Raji (cell line): ENCODE measurements around the gene NSG2.

Source experiments
- POLR2A ChIP-seq: IDR thresholded peaks from 2 replicates; pipeline ENCODE4 v1.6.1; 2011; ENCODE audit warnings: low read depth, low read length, control low read depth; ENCODE audit not compliant: insufficient read depth

Gene NSG2

DNA sequence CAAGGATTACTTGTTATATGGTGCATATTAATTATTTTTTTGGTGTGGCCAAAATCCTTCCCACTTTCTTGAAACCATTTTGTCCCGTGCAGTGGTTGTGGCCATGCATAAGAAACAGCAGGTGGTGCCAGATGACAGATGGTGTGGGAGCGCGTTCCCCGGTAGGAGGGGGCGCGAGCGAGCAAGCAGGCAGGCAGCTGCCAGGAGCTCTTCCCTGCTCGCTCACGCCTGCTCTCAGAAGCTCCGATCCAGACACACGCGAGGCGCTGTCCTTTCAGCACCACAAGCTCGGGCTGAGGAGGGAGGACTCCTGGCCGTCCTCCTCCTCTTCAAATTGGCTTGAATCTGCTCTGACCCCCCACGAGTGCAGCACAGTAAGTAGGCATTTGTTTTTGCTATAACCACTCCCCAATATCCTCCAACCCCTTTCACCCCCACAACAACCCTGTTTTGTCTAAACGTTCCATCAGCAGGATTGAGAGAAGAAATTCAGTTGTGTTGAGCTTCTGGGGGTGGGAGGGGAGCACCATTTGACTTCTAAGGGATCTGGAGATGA lies at the start of gene NSG2:
Gene NSG2 (plus strand): TSS at position 237 of the 556 bp plus-strand sequence. CDS start 1,050 bp downstream, outside the sequence.
- TF ChIP-seq POLR2A: no peak

DNA sequence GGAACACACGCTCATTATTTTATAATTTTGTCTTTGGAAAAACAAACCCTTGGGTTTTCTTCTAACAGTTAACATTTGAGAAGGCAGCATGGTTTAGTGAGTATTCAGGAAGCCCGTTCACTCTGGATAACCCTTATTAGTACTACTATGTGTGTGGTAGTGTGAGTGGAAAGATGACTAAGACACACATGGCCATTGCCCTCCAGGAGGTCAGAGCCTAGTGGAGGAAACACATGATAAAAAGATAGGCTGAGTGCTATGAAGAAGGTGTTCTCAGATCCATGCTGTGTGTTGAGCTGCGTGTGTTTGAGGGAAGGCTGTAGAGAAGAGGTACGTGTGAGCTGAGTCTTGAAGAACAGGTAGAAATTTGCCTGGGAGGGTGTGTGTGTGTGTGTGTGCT lies 48.2 kb upstream of the NSG2 start:
- TF ChIP-seq POLR2A: no peak

DNA sequence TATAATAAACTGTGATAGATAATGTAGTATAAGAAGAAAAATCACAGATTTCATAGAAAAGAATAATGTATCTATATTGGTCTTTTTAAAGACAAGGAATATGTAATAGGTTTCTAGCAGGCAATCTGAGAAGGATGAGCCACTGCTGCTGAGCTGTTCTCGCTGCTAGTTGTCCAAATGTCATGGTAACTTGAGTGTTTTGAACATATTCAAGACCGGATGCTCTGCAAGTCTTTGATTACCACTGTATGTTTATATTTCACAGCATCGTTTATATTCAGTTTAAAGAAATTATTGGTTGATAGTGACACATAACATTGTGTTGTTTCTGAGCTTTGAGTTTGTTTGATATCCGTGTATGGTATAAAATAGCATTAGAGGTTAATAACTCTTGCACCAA lies 47.0 kb upstream of the NSG2 start:
- no peak for TF ChIP-seq POLR2A

GRCh38 chr5:174000076-174000475 lies 45.4 kb upstream of the NSG2 start:
- no peak for TF ChIP-seq POLR2A

GRCh38 chr5:174003795-174004194 lies 41.7 kb upstream of the NSG2 start:
- TF ChIP-seq POLR2A: no peak

DNA sequence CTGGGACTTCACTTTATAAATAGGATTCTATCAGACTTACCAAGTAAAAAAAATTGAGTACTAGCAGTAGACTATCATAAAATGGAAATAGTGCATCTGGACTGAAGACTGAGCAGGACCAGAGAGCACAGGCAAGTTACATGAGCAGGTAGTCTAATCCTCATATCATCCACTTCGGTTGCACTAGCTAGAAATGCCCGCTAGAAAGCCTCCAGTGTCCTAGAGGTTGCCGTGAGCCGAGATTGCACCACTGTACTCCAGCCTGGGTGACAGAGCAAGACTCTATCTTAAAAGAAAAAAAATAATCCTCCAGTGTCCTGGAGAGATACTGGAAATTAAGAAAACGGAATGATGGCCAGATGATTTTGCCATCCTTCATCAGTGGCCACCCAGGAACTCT lies 36.6 kb upstream of the NSG2 start:
- TF ChIP-seq POLR2A: no peak

- no peak for TF ChIP-seq POLR2A
Measured at GRCh38 chr5:174010365-174010764, 35.1 kb upstream of the NSG2 start.

DNA sequence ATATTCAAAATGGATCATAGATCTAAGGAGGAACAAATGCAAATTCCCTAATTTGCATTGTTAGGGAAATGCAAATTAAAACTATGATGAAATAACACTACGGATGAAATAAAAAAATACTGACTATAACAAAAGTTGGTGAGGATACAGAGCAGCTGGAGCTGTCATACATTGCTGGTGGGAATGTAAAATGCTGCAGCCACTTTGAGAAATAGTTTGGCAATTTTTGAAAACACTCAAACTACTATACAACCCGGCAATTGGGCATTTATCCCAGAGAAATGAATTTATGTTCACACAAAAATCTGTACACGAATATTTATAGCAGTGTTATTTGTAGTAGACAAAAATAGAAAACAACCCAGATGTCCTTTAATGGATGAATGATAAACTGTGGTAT lies 34.1 kb upstream of the NSG2 start:
- no peak for TF ChIP-seq POLR2A

DNA sequence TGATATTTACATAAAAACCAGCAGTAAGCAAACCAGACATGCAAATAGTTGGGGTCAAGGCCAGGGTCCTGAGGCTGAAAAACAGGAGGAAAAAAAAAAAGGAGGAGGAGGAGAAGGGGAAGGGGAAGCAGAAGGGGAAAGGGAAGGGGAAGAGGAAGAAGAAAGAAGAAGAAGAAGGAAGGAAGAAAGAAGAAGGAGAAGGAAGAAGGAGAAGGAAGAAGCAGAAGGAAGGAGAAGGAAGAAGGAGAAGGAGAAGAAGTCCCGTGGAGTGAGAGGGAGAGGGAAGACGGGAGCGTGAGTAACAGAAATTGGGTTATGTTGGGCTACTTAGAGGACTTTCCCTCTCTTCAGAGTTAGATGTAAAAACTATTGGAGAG lies 24.6 kb upstream of the NSG2 start:
- no peak for TF ChIP-seq POLR2A

GRCh38 chr5:174022384-174023095 lies 23.0 kb upstream of the NSG2 start:
- TF ChIP-seq POLR2A: no peak

DNA sequence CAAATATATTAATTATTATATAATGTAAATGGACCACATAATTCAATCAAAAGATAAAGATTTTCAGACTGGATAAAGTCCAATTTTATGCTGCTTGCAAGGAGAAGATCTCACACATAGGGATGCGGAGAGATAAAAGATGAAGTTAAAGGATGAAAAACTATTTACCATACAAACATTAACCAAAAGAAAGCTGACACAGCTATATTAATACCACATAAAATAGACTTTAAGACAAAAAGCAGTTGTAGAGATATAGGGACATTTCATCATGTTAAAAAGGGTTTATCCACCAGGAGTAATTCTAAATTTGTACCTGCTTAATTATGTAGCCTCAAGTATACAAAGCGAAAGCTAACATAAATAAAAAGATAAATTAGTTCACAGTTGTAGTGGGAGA lies 15.2 kb upstream of the NSG2 start:
- TF ChIP-seq POLR2A: no peak

- no peak for TF ChIP-seq POLR2A
Measured at GRCh38 chr5:174044466-174045254, 846 bp upstream of the NSG2 start.

DNA sequence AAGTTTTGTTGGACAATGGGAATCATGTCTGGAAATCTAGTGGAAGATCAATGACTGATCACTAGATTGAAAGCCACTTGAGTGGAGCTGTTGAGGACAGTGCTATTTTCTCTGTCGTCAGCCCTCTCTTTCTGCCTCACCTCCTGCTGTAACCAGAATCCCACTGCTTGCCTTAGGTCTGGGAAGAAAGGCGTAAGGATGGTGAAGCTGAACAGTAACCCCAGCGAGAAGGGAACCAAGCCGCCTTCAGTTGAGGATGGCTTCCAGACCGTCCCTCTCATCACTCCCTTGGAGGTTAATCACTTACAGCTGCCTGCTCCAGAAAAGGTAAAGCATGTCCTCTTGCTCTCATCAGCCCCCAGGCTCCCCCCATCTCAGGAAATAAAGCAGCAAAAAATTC lies 1.1 kb downstream of the NSG2 start:
- no peak for TF ChIP-seq POLR2A

- no peak for TF ChIP-seq POLR2A
Measured at GRCh38 chr5:174047472-174048099, 2.1 kb downstream of the NSG2 start.

GRCh38 chr5:174052636-174053035 lies 7.1 kb downstream of the NSG2 start:
- TF ChIP-seq POLR2A: no peak

- no peak for TF ChIP-seq POLR2A
Measured at GRCh38 chr5:174053905-174054304, 8.4 kb downstream of the NSG2 start.
